ENCODE results near the gene PARS2. TPM values are rescaled to one million over a fixed set of nuclear protein-coding genes. Genes with fewer than 3 reads are reported as not detected.

The PARS2 gene
- total RNA-seq, 1 experiment from 2014 or later = 10.2 TPM

DNA sequence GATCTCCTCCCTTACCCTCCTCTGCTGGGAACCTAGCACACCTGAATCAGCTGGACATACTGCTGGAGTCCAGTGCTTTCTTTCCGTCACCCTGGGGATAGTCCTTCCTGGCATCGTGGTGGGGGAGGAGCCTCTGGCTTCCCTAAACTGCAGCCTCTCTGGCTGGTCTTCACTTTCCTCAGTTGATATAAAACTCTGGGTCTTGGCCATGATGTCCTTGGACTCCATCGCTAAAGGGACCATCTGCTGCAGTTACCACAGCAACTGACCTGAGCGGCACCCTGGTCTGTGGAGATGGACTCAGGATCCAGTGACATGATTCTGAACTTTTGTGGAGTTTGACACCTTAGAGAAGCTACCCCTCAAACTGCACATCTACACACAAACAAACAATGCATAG lies 22.8 kb downstream of the PARS2 start:
- TF ChIP-seq, protein P1, sequence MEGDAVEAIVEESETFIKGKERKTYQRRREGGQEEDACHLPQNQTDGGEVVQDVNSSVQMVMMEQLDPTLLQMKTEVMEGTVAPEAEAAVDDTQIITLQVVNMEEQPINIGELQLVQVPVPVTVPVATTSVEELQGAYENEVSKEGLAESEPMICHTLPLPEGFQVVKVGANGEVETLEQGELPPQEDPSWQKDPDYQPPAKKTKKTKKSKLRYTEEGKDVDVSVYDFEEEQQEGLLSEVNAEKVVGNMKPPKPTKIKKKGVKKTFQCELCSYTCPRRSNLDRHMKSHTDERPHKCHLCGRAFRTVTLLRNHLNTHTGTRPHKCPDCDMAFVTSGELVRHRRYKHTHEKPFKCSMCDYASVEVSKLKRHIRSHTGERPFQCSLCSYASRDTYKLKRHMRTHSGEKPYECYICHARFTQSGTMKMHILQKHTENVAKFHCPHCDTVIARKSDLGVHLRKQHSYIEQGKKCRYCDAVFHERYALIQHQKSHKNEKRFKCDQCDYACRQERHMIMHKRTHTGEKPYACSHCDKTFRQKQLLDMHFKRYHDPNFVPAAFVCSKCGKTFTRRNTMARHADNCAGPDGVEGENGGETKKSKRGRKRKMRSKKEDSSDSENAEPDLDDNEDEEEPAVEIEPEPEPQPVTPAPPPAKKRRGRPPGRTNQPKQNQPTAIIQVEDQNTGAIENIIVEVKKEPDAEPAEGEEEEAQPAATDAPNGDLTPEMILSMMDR (conservative IDR thresholded peaks at IDR 0.05) = no peak
- Histone ChIP-seq H2BK5ac (ENCODE audit: insufficient read length, low read length) (no peak overlapping the region), H3K14ac (ENCODE audit: insufficient read depth, low read length) (no peak overlapping the region), H2BK20ac (ENCODE audit: low read depth, low read length, poor library complexity, severe bottlenecking) (no peak overlapping the region), H3K27me3 (ENCODE audit: insufficient read depth, low read length) (no peaks in the 10 kb centered on the region), H2BK15ac (ENCODE audit: low read depth, low read length) (no peak overlapping the region), H3K18ac (ENCODE audit: insufficient read length, low read depth, low read length) (no peak overlapping the region), H2AK5ac (ENCODE audit: insufficient read length, low read length) (no peak overlapping the region), H4K8ac (replicated peaks; ENCODE audit: insufficient read length, low read depth, low read length) (no peak overlapping the region), H3K23me2 (ENCODE audit: insufficient read length, low read depth, low read length, poor library complexity, severe bottlenecking) (no peaks in the 10 kb centered on the region), H3T11ph (ENCODE audit: low read length) (no peak overlapping the region), H4K5ac (ENCODE audit: insufficient read length, low read depth, low read length) (no peak overlapping the region), H2AFZ (ENCODE audit: low read length) (no peak overlapping the region), H3K79me2 (ENCODE audit: insufficient read depth, low read length) (no peaks in the 10 kb centered on the region), H3K56ac (ENCODE audit: insufficient read length, low read depth, low read length) (no peak overlapping the region), H2BK120ac (ENCODE audit: low read depth, low read length, poor library complexity, severe bottlenecking) (no peak overlapping the region), H3K23ac (ENCODE audit: insufficient read length, low read depth, low read length) (no peak overlapping the region), H3K9me3 (ENCODE audit: control insufficient read depth, low read depth, low read length) (no peaks in the 10 kb centered on the region), H3K27ac (ENCODE audit: insufficient read length, low read depth, low read length) (no peak overlapping the region), H3K4ac (ENCODE audit: low read depth, low read length) (no peak overlapping the region), H2BK12ac (ENCODE audit: insufficient read length, low read depth, low read length) (no peak overlapping the region), H3K4me1 (ENCODE audit: insufficient read depth, low read length) (no peaks in the 10 kb centered on the region), H3K4me2 (ENCODE audit: insufficient read depth, insufficient read length, low read length) (no peak overlapping the region), H4K20me1 (ENCODE audit: control insufficient read depth, insufficient read depth, insufficient read length) (no peaks in the 10 kb centered on the region), H3K9ac (ENCODE audit: extremely low read depth, insufficient read length, low read length) (no peak overlapping the region), H4K91ac (ENCODE audit: insufficient read length, low read depth, low read length) (no peak overlapping the region), H3K79me1 (ENCODE audit: insufficient read depth, low read depth, low read length, poor library complexity, severe bottlenecking) (no peaks in the 10 kb centered on the region)
- no CpG with 5 or more reads among the region's 4 CpGs for WGBS (ENCODE audit: extremely low coverage, insufficient read length, low lambda C conversion rate)
- Mint-ChIP-seq H3K36me3 (ENCODE audit: insufficient read depth in 1 of 3, low read depth in 3 of 3) (peaks cover 25 to 60% (median 48%) of the 10 kb centered on the region in 3 experiments; a peak in 6 of 7 replicates), H3K4me3 (no peak overlapping the region), H3K27me3 (ENCODE audit: low read depth) (no peaks in the 10 kb centered on the region), H3K4me1 (0 out of 4 replicates have a peak, but pooled peaks cover 0 to 3% of the 10 kb centered on the region in 2 experiments), H3K9me3 (peaks cover 0 to 3% of the 10 kb centered on the region in 2 experiments; a peak in 2 of 5 replicates), H3K27ac (no peak overlapping the region)
- no peak for DNase-seq
